GM18526 (cell line): Measurements from ENCODE around the gene ITSN2.

Source experiments
- POLR2A ChIP-seq: IDR thresholded peaks from 3 replicates; pipeline ENCODE4 v1.6.1; 2011; ENCODE audit not compliant: insufficient read length; ENCODE audit errors: extremely low read depth

ITSN2 gene

DNA sequence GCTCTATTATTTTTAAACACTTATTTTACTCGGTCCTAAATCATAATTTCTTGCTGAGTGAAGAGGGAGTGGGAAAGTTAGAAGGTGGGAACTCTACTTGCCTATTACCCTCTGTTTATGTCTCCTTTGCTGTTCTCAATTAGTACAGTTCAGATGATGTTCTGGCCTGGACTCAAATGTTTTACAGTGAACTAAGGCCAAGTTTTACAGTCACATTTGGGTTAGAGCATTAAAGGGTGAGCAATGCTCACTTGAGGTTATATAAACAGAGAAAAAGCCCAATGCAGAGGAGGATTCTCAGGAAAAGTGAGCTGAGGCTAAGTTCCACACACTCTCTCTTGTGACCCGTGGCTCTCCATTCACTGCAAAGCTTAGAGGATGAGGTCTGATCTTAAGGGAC lies 52.4 kb downstream of the ITSN2 start:
- TF ChIP-seq POLR2A, result no peak

DNA sequence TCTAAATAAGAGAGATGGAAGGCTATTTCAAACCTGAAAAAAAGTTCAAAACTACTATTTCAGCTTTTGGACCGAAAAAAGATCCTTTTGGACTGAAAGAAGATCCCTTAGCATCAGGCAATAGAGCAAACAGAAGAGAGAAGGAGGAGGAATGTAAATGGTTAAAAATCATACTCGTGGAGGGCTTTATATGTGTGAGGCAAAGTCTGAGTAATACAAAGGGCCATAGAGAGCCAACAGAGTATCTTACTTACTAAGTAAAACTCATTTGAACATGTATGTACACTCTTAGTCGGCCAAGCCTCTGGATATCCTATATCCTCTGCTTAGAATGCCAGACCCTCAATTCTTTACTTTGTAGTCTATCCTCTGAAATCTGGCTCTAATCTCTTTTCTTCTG lies 55.7 kb downstream of the ITSN2 start:
- TF ChIP-seq POLR2A, result no peak

DNA sequence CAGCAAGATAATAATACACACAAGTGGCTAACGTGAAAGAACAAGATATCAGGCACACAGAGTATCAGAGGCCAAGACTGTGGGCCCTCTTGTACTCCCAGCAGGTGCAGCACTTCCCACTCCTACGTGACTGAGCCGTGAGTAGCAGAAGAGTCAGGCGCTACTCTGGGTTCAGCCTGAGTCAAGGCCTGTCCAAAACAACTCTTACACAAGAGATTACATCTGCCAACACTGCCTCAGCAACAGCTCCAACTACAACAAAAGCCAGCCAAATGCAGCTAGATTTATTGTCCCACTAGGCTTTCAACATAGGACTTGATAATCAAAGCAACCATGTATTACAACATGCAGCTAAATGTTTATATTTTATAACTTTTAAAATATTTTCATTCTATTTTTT lies 56.2 kb downstream of the ITSN2 start:
- no peak for TF ChIP-seq POLR2A

DNA sequence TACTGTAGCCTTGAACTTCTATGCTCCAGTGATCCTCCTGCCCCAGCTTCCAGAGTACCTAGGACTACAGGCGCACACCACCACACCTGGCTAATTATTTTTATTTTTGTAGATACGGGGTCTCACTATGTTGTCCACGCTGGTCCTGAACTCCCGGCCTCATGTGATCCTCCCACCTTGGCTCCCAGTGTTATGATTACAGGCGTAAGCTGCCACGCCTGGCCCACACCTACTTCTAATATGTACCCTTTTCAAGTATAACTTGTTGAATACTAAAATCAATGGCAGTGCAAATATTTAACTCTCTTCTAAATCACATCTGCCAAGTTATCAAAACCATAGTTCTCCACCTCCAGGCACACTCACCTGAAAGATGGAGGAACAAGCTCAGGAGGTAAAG lies 58.7 kb downstream of the ITSN2 start:
- no peak for TF ChIP-seq POLR2A

DNA sequence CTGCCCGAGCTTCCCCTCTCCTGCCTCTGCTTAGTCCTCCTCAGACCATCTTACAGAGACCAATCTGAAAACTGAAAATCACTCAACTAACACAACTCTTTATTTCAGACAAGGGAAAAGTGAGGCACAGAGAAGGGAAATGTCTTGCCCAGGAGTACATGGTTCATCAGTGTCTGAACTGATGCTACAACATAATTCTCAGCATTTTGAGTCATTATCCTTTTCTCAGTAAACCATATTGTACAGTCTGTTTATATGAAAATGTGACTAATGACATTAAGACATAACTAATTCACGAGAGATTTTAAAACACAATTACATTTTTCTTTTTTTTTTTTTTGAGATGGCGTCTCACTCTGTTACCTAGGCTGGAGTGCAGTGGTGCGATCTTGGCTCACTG lies 62.7 kb downstream of the ITSN2 start:
- TF ChIP-seq POLR2A, result no peak

DNA sequence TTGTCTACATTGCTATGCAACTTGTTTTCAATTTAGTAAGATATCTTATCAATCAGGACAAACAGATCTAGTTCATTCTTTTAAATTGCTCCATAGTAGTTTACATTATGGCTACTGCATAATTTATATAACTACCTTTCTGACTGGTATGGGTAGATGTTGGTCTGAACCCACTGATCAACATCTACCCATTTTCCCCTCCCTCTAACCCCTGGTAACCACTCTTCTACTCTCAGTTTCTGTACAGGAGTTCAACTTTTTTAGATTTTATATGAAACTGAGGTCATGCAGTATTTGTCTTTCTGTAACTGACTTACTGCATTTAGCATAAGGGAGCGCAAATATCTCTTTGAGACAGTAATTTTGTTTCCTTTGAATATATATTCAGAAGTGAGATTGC lies 73.2 kb downstream of the ITSN2 start:
- no peak for TF ChIP-seq POLR2A

DNA sequence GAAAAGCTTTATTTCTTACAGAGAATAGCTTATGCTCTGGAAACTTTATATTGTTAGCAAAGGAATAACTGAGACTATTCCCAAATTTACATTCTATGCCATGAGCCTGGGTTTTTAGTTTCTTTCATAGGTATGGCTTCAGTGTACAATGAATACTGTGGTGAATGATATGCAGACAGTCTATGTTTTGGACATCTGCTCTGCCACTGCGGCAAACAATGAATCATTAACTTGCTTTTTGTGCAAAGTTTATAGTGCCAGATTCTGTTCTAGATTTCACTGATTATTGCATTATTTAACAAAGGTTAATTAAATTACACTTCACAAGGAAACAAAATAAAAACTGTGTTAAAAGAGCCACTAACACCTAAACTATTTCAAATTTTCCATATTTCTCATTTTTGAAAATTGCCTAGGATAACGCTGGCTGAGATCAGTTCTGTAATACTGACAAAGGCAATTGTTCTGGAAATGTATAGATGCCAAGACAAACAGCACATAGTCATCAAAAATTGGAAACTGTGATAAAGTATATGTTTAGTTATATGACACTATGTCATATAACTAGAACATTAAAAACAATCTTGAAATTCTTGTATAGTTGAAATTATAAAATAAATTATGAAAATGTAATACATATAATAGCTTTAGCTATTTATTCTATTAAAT lies 74.7 kb downstream of the ITSN2 start:
- no peak for TF ChIP-seq POLR2A

DNA sequence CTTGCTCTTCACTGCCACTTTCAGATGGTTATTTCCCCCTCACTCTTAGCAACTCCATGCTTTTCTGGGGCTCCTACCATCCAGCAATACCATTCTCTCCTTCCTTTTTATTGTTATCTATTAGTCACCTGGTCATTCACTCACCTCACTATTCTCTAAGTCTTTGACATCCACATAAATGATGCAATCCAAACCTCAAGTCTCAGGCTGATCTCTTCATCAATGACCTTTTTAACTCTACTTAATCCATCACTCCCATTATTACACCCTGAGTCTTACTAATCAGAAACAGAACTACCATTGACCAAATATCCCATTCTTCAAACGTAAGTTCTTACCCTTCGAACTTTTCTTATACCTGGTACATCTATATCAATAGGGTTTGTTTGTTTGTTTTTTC lies 79.7 kb downstream of the ITSN2 start:
- no peak for TF ChIP-seq POLR2A

DNA sequence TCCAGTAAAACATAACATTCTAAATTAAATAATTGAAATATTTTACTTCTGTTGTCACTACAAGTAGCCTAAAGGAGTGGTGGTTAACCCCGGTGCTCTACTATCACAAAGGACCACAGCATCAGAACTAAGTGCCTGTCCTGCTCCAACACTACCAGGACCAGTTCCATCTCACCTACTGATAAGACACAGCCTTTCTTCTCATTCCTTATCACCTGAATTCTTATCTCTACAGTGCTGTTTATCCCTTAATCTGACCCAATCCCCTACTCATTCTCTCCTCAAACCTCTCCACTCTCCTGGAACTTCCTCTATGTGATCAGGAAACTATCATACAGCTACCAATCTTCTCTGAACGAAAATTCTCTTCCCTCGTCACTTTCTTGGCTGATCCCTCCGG lies 80.2 kb downstream of the ITSN2 start:
- no peak for TF ChIP-seq POLR2A

DNA sequence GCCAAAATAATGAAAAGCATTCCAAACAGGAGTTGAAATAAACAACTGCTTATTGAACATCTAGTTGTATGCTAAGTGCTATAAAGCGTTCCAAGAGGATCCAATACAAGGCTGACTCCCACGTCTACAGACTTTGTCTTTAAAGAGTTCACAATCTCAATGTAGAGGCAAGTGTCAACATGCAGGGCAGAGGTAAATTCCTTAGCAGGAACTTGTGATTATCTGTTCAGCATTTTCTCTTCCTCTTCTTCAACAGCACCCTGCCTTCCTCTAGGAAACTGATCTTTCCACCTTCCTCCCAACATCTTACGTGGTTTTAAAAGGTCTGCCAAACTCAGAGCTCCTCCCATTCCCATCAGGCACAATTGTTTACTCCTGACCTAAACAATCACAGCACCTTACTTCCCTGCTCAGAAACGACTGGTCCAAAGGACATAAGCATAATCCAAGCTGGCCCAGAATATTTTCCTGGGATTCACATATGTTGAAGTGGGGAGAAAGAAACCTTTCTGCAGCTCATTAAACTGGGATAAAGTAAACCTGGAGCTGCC lies 83.9 kb downstream of the ITSN2 start:
- no peak for TF ChIP-seq POLR2A

DNA sequence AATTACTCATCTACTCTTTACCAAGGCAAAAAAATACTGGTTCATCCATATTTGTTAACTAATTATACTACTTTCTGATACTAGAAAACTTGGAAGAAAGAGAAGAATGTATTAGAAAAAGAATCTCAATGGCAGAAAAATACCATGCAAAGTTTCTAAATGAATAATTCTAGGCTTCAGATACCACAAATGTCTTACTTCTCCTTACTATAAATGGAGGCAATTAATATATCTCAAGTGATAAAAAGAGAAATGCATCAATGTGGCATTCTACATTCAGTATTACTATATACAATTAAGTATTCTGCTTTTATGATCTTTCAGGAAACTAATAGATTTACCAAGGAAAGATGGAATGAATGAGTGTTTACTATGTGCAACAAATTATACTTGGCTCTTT lies 85.5 kb downstream of the ITSN2 start:
- TF ChIP-seq POLR2A, result no peak

DNA sequence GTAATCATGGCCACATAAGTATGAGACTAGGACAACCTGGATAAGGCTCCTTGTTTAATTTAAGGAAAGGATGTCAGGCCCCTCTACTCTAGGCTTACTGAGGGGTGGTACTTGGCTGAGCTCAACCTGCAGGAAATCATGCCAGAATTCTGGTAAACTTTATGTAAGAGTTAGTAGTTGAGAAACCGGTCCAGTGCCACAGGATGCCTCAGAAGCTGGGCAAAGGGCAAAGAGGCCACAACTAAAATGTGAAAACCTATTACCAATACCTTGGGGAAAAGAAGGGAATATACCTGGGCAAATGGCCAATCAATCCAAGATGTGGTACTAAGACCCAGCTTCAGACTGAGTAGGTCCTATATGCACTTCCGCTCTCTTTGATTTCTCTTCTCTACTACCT lies 86.7 kb downstream of the ITSN2 start:
- no peak for TF ChIP-seq POLR2A

DNA sequence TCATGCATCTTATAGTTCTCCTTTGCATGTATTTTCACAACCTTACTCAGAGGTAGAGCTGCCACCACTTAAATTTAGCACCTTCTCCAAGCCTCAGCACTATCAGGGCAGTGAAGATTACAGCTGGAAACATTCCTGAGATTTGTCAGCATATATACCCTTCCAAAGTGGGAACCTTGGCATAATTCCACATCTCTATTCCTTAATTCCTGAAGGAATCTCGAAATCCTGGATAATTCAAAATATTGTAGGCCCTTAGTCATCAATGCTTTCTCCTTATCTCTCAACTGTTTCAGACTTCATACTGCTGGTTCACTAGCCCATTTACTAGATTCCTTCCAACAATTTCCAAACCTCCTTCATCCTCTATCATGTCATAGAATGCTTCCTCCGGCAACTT lies 87.4 kb downstream of the ITSN2 start:
- no peak for TF ChIP-seq POLR2A

DNA sequence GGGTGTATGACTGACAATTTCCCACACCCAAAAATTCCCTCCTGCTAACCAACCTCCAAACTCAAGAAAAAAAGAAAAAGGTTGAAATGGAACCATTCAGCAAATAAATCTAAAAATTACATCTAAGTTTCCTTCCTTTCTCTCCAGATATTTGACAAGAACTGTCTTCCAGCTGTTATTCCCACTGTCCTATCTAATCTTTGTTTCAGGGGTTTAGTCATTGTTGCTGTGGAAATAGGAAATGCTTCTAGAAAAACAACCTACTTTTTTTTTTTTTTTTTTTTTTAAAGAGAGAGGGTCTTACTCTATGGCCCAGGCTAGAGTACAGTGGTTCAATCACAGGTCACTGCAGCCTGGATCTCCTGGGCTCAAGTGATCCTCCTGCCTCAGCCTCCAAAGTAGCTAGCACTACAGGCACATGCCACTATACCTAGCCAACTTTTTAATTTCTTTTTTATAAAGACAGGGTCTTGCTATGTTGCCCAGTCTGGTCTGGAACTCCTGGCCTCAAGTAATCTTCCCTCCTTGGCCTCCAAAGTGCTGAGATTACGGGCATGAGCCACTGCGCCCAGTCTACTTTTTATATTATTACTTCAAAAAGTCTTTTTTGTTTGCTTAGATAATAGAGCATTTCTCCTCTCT lies 88.1 kb downstream of the ITSN2 start:
- TF ChIP-seq POLR2A, result no peak

DNA sequence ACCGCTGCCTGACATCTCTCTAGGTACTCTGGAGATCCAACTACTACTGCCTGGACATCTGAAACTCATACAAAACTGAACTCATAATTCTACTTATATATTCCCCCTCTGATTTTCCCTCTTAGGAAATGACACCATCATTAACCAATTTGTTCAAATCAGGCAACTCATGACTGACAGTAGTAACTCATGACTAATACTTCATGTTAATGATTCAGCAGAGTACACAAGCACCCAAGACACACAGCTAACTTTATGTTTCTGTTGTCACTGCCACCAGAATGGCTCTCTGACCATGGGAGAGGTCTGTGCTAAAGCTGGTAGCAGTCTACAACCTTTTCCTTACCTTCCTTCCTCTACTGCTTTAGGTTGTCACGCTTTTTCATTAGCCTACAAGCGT lies 91.1 kb downstream of the ITSN2 start:
- TF ChIP-seq POLR2A, result no peak

DNA sequence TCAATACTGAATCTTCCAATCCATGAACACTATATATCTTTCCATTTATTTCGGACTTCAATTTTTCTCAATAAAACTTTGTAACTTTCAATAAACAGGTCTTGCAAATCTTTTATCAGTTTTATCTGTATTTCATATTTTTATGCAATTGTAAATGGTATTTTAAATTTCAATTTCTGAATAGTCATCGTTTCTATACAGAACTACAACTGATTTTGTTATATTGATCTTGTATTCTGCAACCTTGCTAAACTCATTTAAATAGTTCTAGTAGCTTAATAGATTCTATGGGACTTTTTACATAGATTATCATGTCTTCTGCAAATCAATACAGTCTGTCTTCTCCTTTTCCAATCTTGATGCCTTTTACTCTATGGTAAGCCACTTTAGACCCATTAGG lies 95.1 kb downstream of the ITSN2 start:
- no peak for TF ChIP-seq POLR2A
